ENCODE measurements around the gene CD9. TPM values are rescaled to one million over a fixed set of nuclear protein-coding genes. Genes with fewer than 3 reads are reported as not detected.

Gene CD9
- total RNA-seq, 2 experiments from 2014 or later, result 0.90 to 1.0 TPM

GRCh38 chr12:6223545-6223944 is 23.3 kb downstream of the CD9 start:
- CTCF ChIA-PET, result no interaction called here
- DNase-seq, result no peak
- H3K27ac Mint-ChIP-seq, result no peak overlapping the region

GRCh38 chr12:6224550-6224949 is 24.4 kb downstream of the CD9 start:
- no peak for DNase-seq
- Mint-ChIP-seq H3K4me1 (no peaks in the 10 kb centered on the region), H3K27me3 (peaks cover 6% of the 10 kb centered on the region), H3K27ac (no peak overlapping the region), H3K4me3 (no peak overlapping the region), H3K36me3 (ENCODE audit: low read depth) (no peaks in the 10 kb centered on the region), H3K9me3 (no peaks in the 10 kb centered on the region)
- ChIA-PET POLR2A (no interaction called here), CTCF (no interaction called here)

More at GRCh38 chr12:6223545-6223944, 23.3 kb downstream of the CD9 start:
- Mint-ChIP-seq H3K4me3 (no peak overlapping the region), H3K9me3 (no peaks in the 10 kb centered on the region), H3K4me1 (peaks cover 2% of the 10 kb centered on the region), H3K27me3 (peaks cover 6% of the 10 kb centered on the region), H3K36me3 (ENCODE audit: low read depth) (no peaks in the 10 kb centered on the region)
- POLR2A ChIA-PET, result no interaction called here

- no peaks in the 10 kb centered on the region for H3K36me3 Mint-ChIP-seq (ENCODE audit: low read depth)
- H3K4me3 Mint-ChIP-seq, result no peak overlapping the region
- ChIA-PET CTCF (no interaction called here), POLR2A (no interaction called here)
- no peaks in the 10 kb centered on the region for H3K27me3 Mint-ChIP-seq
- no peak for DNase-seq
- peaks cover 4% of the 10 kb centered on the region for H3K4me1 Mint-ChIP-seq
- no peaks in the 10 kb centered on the region for H3K9me3 Mint-ChIP-seq
- no peak overlapping the region for H3K27ac Mint-ChIP-seq
Observed at GRCh38 chr12:6225630-6226001, 25.4 kb downstream of the CD9 start.

- DNase-seq, result no peak
- H3K27ac Mint-ChIP-seq, result no peak overlapping the region
- no peak overlapping the region for H3K4me3 Mint-ChIP-seq
- H3K27me3 Mint-ChIP-seq, result no peaks in the 10 kb centered on the region
- ChIA-PET POLR2A (no interaction called here), CTCF (no interaction called here)
- H3K9me3 Mint-ChIP-seq, result no peaks in the 10 kb centered on the region
- H3K4me1 Mint-ChIP-seq, result peaks cover 10% of the 10 kb centered on the region
- no peaks in the 10 kb centered on the region for H3K36me3 Mint-ChIP-seq (ENCODE audit: low read depth)
Observed at GRCh38 chr12:6226002-6226678, 25.9 kb downstream of the CD9 start.

- Mint-ChIP-seq H3K36me3 (ENCODE audit: low read depth) (no peaks in the 10 kb centered on the region), H3K4me1 (peaks cover 12% of the 10 kb centered on the region), H3K9me3 (no peaks in the 10 kb centered on the region), H3K27ac (no peak overlapping the region), H3K27me3 (no peaks in the 10 kb centered on the region), H3K4me3 (no peak overlapping the region)
- no peak for DNase-seq
- POLR2A ChIA-PET, result no interaction called here
- CTCF ChIA-PET, result no interaction called here
Observed at GRCh38 chr12:6226679-6227051, 26.5 kb downstream of the CD9 start.

GRCh38 chr12:6228535-6229223 is 28.5 kb downstream of the CD9 start:
- H3K4me1 Mint-ChIP-seq, result peaks cover 12% of the 10 kb centered on the region
- no peaks in the 10 kb centered on the region for H3K9me3 Mint-ChIP-seq
- no peaks in the 10 kb centered on the region for H3K36me3 Mint-ChIP-seq (ENCODE audit: low read depth)
- H3K27me3 Mint-ChIP-seq, result peaks cover 4% of the 10 kb centered on the region
- no peak for DNase-seq
- ChIA-PET POLR2A (no interaction called here), CTCF (no interaction called here)
- no peak overlapping the region for H3K27ac Mint-ChIP-seq
- H3K4me3 Mint-ChIP-seq, result no peak overlapping the region

GRCh38 chr12:6229224-6230218 is 29.3 kb downstream of the CD9 start:
- POLR2A ChIA-PET, result no interaction called here
- peaks cover 4% of the 10 kb centered on the region for H3K27me3 Mint-ChIP-seq
- H3K4me3 Mint-ChIP-seq, result no peak overlapping the region
- no peaks in the 10 kb centered on the region for H3K36me3 Mint-ChIP-seq (ENCODE audit: low read depth)
- no peaks in the 10 kb centered on the region for H3K9me3 Mint-ChIP-seq
- no peak for DNase-seq
- CTCF ChIA-PET, result interaction anchor here (0.7 to 2.3 kb wide), 3 partner anchors 34 to 1372 kb away, joined by 3 to 8 read pairs (median 3); no protein-coding TSS in a partner anchor
- no peak overlapping the region for H3K27ac Mint-ChIP-seq
- peaks cover 12% of the 10 kb centered on the region for H3K4me1 Mint-ChIP-seq

GRCh38 chr12:6230321-6231110 is 30.3 kb downstream of the CD9 start:
- no peak overlapping the region for H3K4me3 Mint-ChIP-seq
- no peaks in the 10 kb centered on the region for H3K36me3 Mint-ChIP-seq (ENCODE audit: low read depth)
- ChIA-PET CTCF (interaction anchor here (0.7 to 2.3 kb wide), 3 partner anchors 35 to 1373 kb away, joined by 3 to 8 read pairs (median 3); no protein-coding TSS in a partner anchor), POLR2A (no interaction called here)
- H3K27me3 Mint-ChIP-seq, result peaks cover 4% of the 10 kb centered on the region
- peaks cover 12% of the 10 kb centered on the region for H3K4me1 Mint-ChIP-seq
- DNase-seq, result peak; percentile 77
- H3K9me3 Mint-ChIP-seq, result no peaks in the 10 kb centered on the region
- H3K27ac Mint-ChIP-seq, result peak overlapping the region; percentile 61

GRCh38 chr12:6231359-6232268 is 31.4 kb downstream of the CD9 start:
- ChIA-PET CTCF (interaction anchor here (2.3 kb wide), 1 partner anchor 36 kb away, joined by 8 read pairs; no protein-coding TSS in a partner anchor), POLR2A (no interaction called here)
- Mint-ChIP-seq H3K27me3 (peaks cover 4% of the 10 kb centered on the region), H3K9me3 (no peaks in the 10 kb centered on the region), H3K27ac (no peak overlapping the region), H3K36me3 (ENCODE audit: low read depth) (no peaks in the 10 kb centered on the region), H3K4me3 (no peak overlapping the region), H3K4me1 (peaks cover 12% of the 10 kb centered on the region)
- no peak for DNase-seq

- Mint-ChIP-seq H3K27me3 (peaks cover 10% of the 10 kb centered on the region), H3K27ac (no peak overlapping the region), H3K4me3 (no peak overlapping the region), H3K36me3 (ENCODE audit: low read depth) (no peaks in the 10 kb centered on the region), H3K4me1 (peaks cover 12% of the 10 kb centered on the region), H3K9me3 (no peaks in the 10 kb centered on the region)
- DNase-seq, result no peak
- ChIA-PET POLR2A (no interaction called here), CTCF (interaction anchor here (1.1 kb wide), 1 partner anchor 36 kb away, joined by 3 read pairs; no protein-coding TSS in a partner anchor)
Observed at GRCh38 chr12:6233121-6233971, 33.1 kb downstream of the CD9 start.

- Mint-ChIP-seq H3K4me1 (peaks cover 12% of the 10 kb centered on the region), H3K27me3 (peaks cover 10% of the 10 kb centered on the region), H3K9me3 (no peaks in the 10 kb centered on the region), H3K36me3 (ENCODE audit: low read depth) (no peaks in the 10 kb centered on the region), H3K4me3 (no peak overlapping the region), H3K27ac (no peak overlapping the region)
- CTCF ChIA-PET, result interaction anchor here (1.1 kb wide), 1 partner anchor 37 kb away, joined by 3 read pairs; no protein-coding TSS in a partner anchor
- no peak for DNase-seq
- POLR2A ChIA-PET, result no interaction called here
Observed at GRCh38 chr12:6234214-6234613, 34.0 kb downstream of the CD9 start.

All from activated CD4-positive, alpha-beta memory T cell treated with anti-CD3 and anti-CD28 coated beads, Interleukin-2, amount 10 ng/mL, durations not matched to agents 7 days and 5 days (primary cell).